Uterus (tissue), 2 donors: ENCODE results near the gene EBI3.

ENCODE experiments used
- POLR2A ChIP-seq, 2 donors: fragments of 450-650 bp; IDR thresholded peaks; one replicate each; pipeline ENCODE4 v1.6.1; 2016; ENCODE audit warnings: antibody characterized with exemption in 2 of 2, mild to moderate bottlenecking in 1 of 2, moderate library complexity in 1 of 2
- TF ChIP-seq, protein P1 (sequence below), 4 experiments: fragments of 200-600 bp in 2 of 4; fragments of 450-650 bp in 2 of 4; sonication (generic) in 2 of 4; IDR thresholded peaks; one replicate each; pipeline ENCODE4 v1.5.1; 2016 to 2019; ENCODE audit warnings: antibody characterized with exemption in 4 of 4, mild to moderate bottlenecking in 2 of 4, moderate library complexity in 1 of 4

DNA sequence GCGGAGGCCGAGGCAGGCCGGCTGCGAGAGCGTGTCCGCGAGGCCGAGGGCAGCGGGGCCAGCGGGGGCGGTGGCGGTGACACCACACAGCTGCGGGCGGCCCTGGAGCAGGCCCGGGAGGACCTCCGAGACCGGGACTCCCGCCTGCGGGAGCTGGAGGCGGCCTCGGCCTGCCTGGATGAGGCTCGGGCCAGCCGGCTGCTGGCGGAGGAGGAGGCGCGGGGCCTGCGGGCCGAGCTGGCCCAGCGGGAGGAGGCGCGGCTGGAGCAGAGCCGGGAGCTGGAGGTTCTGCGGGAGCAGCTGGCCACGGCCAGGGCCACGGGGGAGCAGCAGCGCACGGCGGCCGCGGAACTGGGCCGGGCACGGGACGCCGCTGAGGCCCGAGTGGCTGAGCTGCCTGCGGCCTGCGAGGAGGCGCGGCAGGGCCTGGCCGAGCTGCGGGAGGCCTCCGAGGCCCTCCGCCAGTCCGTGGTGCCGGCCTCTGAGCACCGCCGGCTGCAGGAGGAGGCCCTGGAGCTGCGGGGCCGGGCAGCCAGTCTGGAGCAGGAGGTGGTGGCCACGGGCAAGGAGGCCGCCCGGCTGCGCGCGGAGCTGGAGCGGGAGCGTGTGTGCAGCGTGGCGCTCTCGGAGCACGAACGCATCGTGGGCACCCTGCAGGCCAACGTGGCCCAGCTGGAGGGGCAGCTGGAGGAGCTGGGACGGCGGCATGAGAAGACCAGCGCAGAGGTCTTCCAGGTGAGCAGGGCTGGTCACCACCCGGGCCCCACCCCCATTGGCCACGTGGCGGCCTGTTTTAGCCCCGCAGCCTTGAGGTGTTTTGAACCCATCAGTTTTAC is 11.7 kb upstream of the EBI3 start:
- no peak for TF ChIP-seq POLR2A (IDR thresholded peaks at IDR 0.05)
- TF ChIP-seq, protein P1, sequence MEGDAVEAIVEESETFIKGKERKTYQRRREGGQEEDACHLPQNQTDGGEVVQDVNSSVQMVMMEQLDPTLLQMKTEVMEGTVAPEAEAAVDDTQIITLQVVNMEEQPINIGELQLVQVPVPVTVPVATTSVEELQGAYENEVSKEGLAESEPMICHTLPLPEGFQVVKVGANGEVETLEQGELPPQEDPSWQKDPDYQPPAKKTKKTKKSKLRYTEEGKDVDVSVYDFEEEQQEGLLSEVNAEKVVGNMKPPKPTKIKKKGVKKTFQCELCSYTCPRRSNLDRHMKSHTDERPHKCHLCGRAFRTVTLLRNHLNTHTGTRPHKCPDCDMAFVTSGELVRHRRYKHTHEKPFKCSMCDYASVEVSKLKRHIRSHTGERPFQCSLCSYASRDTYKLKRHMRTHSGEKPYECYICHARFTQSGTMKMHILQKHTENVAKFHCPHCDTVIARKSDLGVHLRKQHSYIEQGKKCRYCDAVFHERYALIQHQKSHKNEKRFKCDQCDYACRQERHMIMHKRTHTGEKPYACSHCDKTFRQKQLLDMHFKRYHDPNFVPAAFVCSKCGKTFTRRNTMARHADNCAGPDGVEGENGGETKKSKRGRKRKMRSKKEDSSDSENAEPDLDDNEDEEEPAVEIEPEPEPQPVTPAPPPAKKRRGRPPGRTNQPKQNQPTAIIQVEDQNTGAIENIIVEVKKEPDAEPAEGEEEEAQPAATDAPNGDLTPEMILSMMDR (IDR thresholded peaks at IDR 0.05) = no peak
